A673 (cell line): ENCODE data around the gene PLEKHO2. TPM values are rescaled to one million over a fixed set of nuclear protein-coding genes. Genes with fewer than 3 reads are reported as not detected.

Experiments used
- BruUV-seq: library from RNA; stranded (reverse); fragments of 400-500 nt; replicated peaks from 2 replicates; lab custom pipeline; 2021; lab: Mats Ljungman, UMichigan
- CTCF ChIA-PET: fragments of 300-600 bp; sonication (Branson Sonifier 250); formaldehyde crosslinking; loops from one replicate; lab custom pipeline; 2022; ENCODE audit warnings: antibody characterized with exemption; lab: Charles Lee
- POLR2A ChIA-PET: fragments of 300-600 bp; sonication (Branson Sonifier 250); formaldehyde crosslinking; loops from one replicate; lab custom pipeline; 2022; ENCODE audit warnings: antibody characterized with exemption; ENCODE audit not compliant: low non-redundant PET; lab: Charles Lee
- DNase-seq: peaks from one replicate; pipeline ENCODE4 v3.0.0-alpha.2; 2015; ENCODE audit warnings: low spot score
- H3K27ac ChIP-seq: fragments of 200-600 bp; sonication (generic); 2 replicates; pipeline ENCODE4 v1.5.1; 2016; ENCODE audit warnings: mixed run types, low read depth, mild to moderate bottlenecking, mixed read lengths, antibody characterized with exemption, low read length; ENCODE audit not compliant: poor library complexity, severe bottlenecking
- H3K27me3 ChIP-seq: fragments of 200-600 bp; sonication (generic); replicated peaks from 2 replicates; pipeline ENCODE4 v1.6.1; 2017; ENCODE audit warnings: mixed run types, low read depth, mild to moderate bottlenecking, mixed read lengths, antibody characterized with exemption, low read length; ENCODE audit not compliant: insufficient read depth, poor library complexity
- H3K36me3 ChIP-seq: fragments of 200-600 bp; sonication (generic); 2 replicates; pipeline ENCODE4 v1.6.1; 2016; ENCODE audit warnings: mixed run types, mild to moderate bottlenecking, mixed read lengths, antibody characterized with exemption, low read length; ENCODE audit not compliant: insufficient read depth, poor library complexity, severe bottlenecking
- H3K4me1 ChIP-seq: fragments of 200-600 bp; sonication (generic); 2 replicates; pipeline ENCODE4 v1.6.1; 2017; ENCODE audit warnings: mixed run types, mild to moderate bottlenecking, mixed read lengths, antibody characterized with exemption, low read length; ENCODE audit not compliant: insufficient read depth, poor library complexity, severe bottlenecking
- H3K4me3 ChIP-seq: fragments of 200-600 bp; sonication (generic); 2 replicates; pipeline ENCODE4 v1.5.1; 2016; ENCODE audit warnings: low read depth, mixed run types, mild to moderate bottlenecking, mixed read lengths, low read length; ENCODE audit not compliant: poor library complexity, severe bottlenecking
- H3K9me3 ChIP-seq: fragments of 200-600 bp; sonication (generic); 2 replicates; pipeline ENCODE4 v1.6.1; 2016; ENCODE audit warnings: mixed run types, low read depth, mild to moderate bottlenecking, mixed read lengths, antibody characterized with exemption, low read length; ENCODE audit not compliant: poor library complexity, severe bottlenecking
- EZH2 ChIP-seq: fragments of 200-600 bp; sonication (generic); IDR thresholded peaks from 2 replicates; pipeline ENCODE4 v1.6.1; 2017; ENCODE audit warnings: borderline replicate concordance, low read depth, mild to moderate bottlenecking, mixed read lengths, antibody characterized with exemption, low read length; ENCODE audit not compliant: poor library complexity, severe bottlenecking
- intact Hi-C: fragments of 100-400 bp; cut with micrococcal nuclease; formaldehyde crosslinking; loops from one replicate; pipeline ENCODE4 v1.10.0; 2022; ENCODE audit not compliant: unreplicated experiment
- total RNA-seq: library from RNA; stranded (reverse); gene quantifications from 2 replicates; pipeline ENCODE4 v1.2.3, GENCODE V29; 2021
- TF ChIP-seq, protein P1 (sequence below): fragments of 300-800, 200-600 bp; sonication (generic); conservative IDR thresholded peaks from 2 replicates; pipeline ENCODE4 v1.5.1; 2017; ENCODE audit warnings: low read depth, mild to moderate bottlenecking, antibody characterized with exemption, low read length, moderate library complexity, mixed read lengths

PLEKHO2 gene
- total RNA-seq, 1 experiment from 2014 or later, result 8.9 TPM

DNA sequence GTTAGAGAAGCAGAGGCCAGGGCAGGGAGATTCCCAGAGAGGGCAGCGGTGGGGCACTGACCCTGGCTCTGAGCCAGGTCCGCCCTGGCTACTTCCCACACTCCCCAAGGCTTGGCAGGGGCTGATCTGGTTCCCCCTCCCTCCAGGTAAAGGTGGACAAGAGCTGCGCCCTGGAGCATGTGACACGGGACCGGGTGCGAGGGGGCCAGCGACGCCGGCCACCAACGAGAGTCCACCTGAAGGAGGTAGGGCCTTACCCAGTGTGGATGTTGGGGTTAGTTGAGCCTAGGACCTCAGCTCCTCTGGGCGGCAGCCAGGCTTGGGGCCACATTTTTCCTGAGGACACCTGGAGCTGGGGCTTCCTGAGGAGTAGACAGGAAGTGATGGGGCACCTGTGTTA is 19.6 kb downstream of the PLEKHO2 start:
- DNase-seq, result no peak
- peaks cover 7% of the 10 kb centered on the region for H3K36me3 ChIP-seq
- no peak overlapping the region for H3K27ac ChIP-seq
- POLR2A ChIA-PET, result no interaction called here
- CTCF ChIA-PET, result no interaction called here
- H3K27me3 ChIP-seq, result no peaks in the 10 kb centered on the region
- no peaks in the 10 kb centered on the region for H3K9me3 ChIP-seq
- no peak for TF ChIP-seq EZH2
- TF ChIP-seq, protein P1, sequence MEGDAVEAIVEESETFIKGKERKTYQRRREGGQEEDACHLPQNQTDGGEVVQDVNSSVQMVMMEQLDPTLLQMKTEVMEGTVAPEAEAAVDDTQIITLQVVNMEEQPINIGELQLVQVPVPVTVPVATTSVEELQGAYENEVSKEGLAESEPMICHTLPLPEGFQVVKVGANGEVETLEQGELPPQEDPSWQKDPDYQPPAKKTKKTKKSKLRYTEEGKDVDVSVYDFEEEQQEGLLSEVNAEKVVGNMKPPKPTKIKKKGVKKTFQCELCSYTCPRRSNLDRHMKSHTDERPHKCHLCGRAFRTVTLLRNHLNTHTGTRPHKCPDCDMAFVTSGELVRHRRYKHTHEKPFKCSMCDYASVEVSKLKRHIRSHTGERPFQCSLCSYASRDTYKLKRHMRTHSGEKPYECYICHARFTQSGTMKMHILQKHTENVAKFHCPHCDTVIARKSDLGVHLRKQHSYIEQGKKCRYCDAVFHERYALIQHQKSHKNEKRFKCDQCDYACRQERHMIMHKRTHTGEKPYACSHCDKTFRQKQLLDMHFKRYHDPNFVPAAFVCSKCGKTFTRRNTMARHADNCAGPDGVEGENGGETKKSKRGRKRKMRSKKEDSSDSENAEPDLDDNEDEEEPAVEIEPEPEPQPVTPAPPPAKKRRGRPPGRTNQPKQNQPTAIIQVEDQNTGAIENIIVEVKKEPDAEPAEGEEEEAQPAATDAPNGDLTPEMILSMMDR, result no peak
- H3K4me3 ChIP-seq, result no peak overlapping the region
- H3K4me1 ChIP-seq, result peaks cover 7% of the 10 kb centered on the region
- intact Hi-C loops, result no loop called here
- BruUV-seq, result no TSS peak

DNA sequence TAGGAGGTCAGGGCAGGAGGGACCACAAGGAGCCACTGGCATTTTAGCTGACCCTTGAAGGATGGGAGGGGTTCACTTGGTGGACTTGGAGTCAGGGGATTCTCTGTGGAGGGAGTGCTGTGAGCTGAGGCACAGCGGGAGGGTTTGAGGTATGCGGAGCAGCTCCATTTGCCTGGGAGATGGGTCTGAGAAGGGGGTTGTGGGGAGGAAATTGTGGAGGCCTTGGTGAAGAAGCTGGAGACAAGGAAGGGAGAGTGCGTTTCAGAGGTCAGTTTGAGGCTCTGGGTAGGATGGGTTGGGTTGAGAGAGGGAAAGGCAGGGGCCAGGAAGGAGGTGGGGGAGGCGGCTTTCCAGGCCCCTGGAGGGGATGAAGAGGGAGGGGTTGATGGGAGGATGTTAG is 20.2 kb downstream of the PLEKHO2 start:
- H3K27ac ChIP-seq, result no peak overlapping the region
- intact Hi-C loops, result no loop called here
- ChIA-PET CTCF (no interaction called here), POLR2A (no interaction called here)
- peaks cover 7% of the 10 kb centered on the region for H3K4me1 ChIP-seq
- DNase-seq, result no peak
- no peaks in the 10 kb centered on the region for H3K9me3 ChIP-seq
- peaks cover 7% of the 10 kb centered on the region for H3K36me3 ChIP-seq
- H3K27me3 ChIP-seq, result no peaks in the 10 kb centered on the region
- BruUV-seq, result no TSS peak
- H3K4me3 ChIP-seq, result no peak overlapping the region
- TF ChIP-seq EZH2, result no peak
- TF ChIP-seq, protein P1, result no peak

DNA sequence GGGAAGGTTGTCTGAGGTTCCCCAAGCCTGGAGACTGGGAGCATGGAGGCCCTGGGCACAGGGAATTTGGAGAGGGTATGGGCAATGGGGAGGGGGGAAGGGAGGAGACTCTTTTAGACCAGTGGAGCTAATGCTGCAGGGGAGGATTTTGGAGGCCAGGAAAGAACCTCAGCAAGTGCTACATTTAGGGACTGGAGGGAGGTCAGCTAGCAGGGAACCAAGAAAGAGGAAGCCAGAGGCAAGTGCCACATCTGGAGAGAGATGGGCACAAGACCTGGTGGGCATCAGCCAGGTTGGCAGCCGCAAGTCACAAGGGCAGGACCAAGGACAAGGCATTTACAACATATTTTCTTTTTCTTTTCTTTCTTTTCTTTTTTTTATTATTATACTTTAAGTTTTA is 20.7 kb downstream of the PLEKHO2 start:
- H3K27me3 ChIP-seq, result no peaks in the 10 kb centered on the region
- H3K4me3 ChIP-seq, result no peak overlapping the region
- peaks cover 7% of the 10 kb centered on the region for H3K4me1 ChIP-seq
- peaks cover 7% of the 10 kb centered on the region for H3K36me3 ChIP-seq
- POLR2A ChIA-PET, result no interaction called here
- H3K9me3 ChIP-seq, result no peaks in the 10 kb centered on the region
- CTCF ChIA-PET, result no interaction called here
- TF ChIP-seq EZH2, result no peak
- TF ChIP-seq, protein P1, result no peak
- DNase-seq, result no peak
- intact Hi-C loops, result no loop called here
- no TSS peak for BruUV-seq
- H3K27ac ChIP-seq, result no peak overlapping the region
